ENCODE data around the gene TNFSF9.
"Not testable (repeated sequence)": the region's sequence is repeated elsewhere in the genome, so short reads cannot be mapped to it uniquely, and the experiment has no call there.

TNFSF9 gene

DNA sequence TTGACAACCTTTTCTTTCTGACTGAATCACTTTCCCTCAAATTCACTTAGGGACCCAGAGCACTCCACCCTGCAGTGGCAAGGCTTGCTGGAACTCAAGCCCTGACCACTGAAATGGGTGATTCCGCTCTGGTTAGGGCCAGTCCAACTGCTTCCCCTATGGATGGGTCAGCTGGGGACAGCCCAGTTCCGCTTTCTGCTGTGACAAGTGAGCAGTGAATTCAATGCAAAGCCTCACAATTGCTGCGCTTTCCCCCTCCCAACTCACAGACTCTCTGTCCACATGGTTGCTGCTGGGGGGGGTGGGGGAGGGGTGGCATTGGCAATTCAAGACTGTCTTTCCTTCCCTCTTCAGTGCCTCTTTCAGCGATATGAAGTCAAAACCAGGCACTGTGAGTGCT lies 41.4 kb downstream of the TNFSF9 start:
- no peak for DNase-seq (ENCODE audit: low read depth)

DNA sequence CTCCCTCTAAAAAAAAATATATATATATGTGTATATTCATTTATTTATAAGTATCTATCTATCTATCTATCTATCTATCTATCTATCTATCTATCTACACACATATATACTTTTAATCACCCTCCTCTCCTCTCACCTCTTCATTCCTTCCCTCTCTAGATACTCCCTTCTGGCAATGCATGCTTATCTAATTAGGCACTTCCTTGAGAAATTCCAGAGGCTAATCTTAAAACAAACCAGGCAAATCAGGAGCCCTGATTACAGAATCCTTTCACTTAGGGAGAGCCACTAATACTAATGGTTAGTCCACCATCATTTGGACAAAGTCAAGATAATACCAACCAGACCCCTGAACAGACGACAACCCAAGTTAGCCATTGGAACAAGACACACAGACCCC lies 42.5 kb downstream of the TNFSF9 start:
- no peak for DNase-seq (ENCODE audit: low read depth)

DNA sequence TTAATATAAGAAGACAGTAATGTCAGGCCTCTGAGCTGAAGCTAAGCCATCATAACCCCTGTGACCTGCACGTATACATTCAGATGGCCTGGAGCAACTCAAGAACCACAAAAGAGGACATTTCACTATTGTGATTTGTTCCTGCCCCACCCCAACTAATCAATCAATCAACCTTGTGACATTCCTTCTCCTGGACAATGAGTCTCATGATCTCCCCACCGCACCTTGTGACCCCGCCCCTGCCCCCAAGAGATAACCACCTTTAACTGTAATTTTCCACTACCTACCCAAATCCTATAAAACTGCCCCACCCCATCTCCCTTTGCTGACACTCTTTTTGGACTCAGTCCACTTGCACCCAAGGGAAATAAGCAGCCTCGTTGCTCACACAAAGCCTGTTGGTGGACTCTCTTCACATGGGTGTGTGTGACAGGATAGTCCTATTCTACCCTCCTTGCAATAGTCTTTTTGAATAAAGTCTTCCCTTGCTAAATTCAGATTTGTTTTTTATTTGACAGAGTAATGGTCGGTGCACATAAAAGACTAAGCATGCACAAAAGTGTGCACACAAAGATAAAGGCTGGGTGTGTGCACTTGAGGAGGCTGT lies 46.1 kb downstream of the TNFSF9 start:
- DNase-seq (ENCODE audit: low read depth), result no peak

DNA sequence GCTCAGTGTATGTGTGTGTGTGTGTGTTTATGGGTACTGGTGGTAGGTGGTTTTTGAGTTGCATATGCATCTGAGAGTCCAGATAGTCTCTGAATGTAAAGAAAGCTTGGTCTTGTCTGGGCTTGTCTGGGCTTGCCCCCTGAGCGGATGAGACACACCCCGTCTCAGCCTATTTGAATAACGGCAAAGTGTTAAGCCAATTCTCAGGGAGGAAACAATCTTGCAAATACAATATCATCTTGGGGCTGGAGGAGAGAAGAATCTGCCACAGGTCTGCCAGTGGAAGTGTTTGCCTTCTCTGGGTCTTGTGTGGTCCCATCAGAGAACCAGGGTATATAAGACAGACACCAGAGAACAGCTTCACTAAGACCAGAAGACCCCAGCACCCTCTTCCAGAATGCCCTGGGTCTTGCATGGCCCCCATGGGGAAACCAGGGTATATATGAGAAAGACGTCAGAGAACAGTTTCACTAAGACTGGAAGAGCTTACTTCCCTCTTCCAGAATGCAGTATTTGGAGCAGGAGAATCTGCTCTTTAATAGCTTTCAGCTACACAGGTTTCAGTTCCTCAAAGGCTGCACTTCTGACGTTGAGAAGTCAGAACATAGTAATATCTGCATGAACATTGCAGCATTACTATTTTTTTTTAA lies 46.8 kb downstream of the TNFSF9 start:
- no peak for DNase-seq (ENCODE audit: low read depth)

DNA sequence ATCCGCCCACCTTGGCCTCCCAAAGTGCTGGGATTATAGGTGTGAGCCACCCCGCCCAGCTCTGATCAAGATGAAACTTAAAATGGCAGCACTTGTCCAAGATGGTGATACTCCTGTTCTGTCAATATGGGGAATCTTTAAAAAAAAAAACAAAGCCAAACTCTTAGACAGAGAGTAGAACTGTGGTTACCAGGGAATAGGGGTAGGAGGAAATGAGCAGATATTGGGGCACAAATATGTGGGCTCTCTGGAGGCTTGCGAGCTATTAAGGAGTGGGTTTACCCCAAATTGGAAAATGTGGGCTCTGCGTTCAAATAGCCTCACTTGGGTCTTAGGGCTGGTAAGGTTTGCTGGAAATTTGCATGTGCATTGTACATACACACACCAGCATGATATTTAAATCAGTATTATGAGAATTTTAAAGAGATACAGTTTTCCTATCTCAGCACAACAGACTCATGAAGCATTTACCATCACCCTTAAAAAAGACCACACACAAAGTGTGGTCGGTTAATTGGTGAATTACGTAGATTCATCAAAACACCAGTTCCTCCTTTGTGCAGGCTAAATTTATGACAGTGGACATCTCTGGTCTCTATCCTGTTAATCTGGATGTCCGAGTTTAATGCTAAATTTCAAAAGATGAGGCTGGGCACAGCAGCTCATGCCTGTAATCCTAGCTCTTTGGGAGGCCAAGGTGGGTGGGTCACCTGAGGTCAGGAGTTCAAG lies 48.8 kb downstream of the TNFSF9 start:
- DNase-seq (ENCODE audit: low read depth), result no peak

DNA sequence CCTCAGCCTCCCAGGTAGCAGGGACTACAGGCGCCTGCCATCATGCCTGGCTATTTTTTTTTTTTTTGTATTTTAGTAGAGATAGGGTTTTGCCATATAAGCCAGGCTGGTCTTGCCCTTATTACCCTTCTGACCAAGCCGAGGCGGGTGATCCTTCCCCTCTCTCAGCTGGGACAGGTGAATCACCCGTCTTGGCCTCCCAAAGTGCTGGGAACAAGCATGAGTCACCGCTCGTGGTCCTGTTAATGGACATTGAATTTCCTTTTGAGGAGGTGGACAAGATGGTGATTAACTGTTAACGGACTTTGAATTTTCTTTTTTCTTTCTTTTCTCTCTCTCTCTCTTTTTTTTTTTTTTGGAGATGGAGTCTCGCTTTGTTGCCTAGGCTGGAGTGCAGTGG lies 49.5 kb downstream of the TNFSF9 start:
- DNase-seq (ENCODE audit: low read depth), result no peak

DNA sequence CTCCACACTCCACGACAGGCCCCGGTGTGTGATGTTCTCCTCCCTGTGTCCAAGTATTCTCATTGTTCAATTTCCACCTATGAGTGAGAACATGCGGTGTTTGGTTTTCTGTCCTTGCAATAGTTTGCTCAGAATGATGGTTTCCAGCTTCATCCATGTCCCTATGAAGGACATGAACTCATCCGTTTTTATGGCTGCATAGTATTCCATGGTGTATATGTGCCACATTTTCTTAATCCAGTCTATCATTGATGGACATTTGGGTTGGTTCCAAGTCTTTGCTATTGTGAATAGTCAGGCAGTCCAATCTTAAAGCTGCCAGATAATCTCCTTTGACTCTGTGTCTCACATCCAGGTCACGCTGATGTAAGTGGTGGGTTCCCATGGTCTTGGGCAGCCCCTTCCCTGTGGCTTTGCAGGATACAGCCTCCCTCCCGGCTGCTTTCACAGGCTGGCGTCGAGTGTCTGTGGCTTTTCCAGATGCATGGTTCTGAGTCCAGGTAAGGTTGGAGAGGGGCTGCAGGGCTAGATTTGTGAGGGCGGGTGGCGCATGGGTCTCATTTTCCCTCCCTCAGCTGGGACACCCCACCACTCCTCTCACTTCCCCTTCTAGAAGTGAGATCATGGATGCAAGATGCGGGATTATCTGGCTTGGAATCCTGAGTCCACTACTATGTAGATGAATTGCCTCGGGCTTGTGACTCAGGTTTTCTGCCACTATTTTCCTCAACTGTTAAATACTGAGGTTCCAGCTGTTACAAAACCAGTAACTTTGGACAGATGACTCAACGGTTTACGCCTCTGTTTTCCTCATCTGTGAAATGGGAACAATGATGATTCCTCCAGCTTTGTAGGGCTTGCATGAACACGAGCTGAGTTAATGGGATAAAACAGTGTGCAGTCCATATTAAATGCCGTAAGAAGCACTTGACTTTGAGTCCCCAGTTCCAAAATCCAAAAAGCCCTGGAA lies 52.0 kb downstream of the TNFSF9 start:
- not testable (repeated sequence) for DNase-seq (ENCODE audit: low read depth)

All from activated T-helper 1 cell treated with Interleukin-2 at 50 U/mL for 16 hours (primary cell).